HG03571 (cell line): Measurements from ENCODE around the gene LACC1.

Experiments used
- ATAC-seq: cut with Tn5 transposase; IDR thresholded peaks from one replicate; pipeline ENCODE4 v1.9.1; 2021; ENCODE audit not compliant: unreplicated experiment

LACC1 gene

GRCh38 chr13:43879755-43880181, at the start of gene LACC1:
TSS of gene LACC1 (plus strand) at chr13:43879904. CDS start at chr13:43880986, 1,082 bp downstream.
- ATAC-seq = peak; percentile 41

DNA sequence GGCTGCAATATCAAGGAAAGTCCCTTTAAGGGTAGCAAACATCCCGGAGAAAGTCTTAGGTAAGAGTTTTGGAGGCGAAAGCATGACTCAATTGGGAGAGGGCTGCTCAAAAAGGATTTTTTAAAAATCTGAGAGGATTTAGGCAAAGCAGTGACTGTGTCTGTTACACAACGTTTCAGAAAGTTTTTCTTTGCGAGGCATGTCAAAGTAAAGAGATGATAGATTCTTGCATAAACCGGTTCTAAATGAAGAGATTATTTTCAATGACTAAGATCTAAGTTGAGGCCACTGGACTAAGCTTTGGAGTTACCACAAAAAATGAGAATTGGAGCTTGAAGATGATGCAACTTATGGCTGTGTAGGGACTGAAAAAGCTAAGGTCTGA, 49.2 kb upstream of the LACC1 start:
- no peak for ATAC-seq

DNA sequence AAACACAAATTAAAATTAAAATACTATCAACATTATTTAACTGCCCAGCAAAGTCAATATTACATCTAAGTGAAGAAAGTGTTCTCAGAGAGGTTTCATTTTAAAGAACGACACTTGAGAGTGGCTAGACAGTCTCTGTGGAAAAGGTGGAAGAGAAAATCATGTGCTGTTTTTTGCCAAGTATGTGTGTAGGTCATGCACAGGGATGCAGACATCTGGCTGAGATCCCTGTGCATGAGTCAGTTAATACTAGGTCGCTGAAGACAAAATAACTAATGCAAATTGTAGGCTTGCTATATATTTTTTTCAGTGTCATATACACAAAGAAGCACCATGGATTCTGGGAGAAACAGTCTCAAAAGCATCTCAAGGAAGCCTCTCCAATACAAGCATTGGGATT, 48.6 kb upstream of the LACC1 start:
- ATAC-seq = no peak

DNA sequence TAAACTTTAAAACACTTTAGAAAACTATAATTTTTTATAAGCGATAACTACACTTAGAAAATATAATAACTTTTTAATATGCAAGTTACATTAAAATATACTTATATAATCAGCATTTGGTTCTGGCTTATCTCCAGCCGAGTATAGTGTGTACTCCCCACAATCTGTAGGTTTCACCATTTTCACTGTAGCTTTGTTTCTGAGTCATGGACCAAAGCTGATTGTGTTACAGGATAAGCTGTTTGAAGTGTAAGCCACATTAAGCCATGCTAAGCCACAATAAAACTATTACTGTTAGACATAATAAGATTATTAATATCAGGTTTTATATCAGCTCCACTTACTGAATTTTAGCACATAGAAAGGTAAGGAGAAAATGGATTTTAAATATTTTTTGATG, 44.0 kb upstream of the LACC1 start:
- no peak for ATAC-seq

DNA sequence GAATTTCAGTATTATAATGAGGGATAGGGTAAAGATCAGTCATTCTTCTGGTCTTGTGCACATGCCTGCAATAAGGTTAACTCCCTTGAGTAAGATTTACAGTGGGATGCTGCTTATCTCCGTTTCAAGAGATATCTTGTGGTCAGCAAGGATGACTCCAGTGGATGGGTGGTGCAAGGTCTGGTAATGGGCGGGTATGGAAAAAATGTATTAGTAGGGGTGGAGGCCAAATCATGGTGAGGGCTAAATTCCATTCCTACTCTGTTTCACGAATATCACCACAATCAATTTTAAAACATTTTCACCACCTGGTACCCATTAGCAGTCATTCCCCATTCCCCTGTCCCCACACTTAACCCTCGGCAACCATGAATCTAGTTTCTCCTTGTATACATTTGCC, 40.8 kb upstream of the LACC1 start:
- no peak for ATAC-seq

GRCh38 chr13:43846496-43847158, 33.1 kb upstream of the LACC1 start:
- ATAC-seq = no peak

DNA sequence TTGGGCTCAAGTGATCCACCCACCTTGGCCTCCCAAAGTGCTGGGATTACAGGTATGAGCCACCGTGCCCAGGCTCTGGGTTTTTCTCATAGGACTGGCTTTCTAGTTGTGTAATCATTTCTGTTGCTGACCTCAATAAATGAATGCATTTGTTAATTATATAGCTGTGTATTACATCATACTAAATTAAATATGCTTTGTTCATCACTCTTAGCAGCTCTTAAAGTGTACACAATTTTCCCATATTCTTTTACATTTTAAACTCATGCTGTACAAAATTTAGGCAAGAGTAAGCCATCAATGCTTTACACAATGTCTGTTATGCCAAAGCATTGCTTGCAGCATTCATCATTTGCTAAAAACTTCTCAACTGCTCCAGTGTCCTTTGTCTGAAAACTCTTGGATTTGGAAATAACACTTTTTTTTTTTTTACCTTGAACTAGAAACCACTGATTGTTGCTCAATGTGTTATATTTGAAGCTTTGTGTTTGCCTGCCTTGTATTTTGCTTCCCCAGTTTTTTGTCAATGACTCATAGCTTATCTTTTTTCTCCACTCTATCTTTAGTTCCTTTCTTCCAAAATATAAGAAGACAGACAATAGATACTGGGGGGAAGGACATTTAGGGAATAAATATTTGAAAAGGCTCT, 31.6 kb upstream of the LACC1 start:
- no peak for ATAC-seq

DNA sequence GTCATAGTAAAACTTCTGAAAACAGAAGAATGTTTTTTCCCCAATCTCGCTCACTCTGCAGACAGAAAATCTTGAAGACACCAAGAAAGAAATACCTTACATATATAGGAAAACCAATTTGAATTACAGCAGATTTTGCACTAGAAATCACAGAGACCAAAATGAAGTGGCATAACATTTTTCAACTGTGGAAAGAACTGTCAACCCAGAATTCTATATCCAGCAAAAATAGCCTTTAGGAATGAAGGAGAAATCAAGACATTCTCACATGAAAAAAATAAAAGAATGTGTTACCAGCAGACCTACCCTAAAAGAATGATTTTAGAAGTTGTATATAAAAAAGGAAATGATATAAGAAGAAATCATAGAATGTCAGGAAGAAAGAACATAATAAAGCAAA, 28.8 kb upstream of the LACC1 start:
- ATAC-seq = no peak

DNA sequence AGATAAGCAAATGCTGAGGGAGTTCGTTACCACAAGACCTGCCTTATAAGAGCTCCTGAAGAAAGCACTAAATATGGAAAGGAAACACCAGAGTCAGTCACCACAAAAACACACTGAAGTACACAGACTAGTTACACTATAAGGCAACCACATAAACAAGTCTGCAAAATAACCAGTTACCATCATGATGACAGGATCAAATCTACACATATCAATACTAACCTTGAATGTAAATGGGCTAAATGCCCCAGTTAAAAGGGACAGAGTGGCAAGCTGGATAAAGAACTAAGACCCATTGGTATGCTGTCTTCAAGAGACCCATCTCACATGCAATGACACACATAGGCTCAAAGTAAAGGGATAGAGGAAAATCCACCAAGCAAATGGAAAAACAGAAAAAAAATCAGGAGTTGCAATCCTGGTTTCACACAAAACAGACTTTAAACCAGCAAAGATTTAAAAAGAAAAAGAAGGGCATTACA, 26.7 kb upstream of the LACC1 start:
- ATAC-seq = no peak

- no peak for ATAC-seq
These were observed 17.8 kb upstream of the LACC1 start for GRCh38 chr13:43861863-43862262.

DNA sequence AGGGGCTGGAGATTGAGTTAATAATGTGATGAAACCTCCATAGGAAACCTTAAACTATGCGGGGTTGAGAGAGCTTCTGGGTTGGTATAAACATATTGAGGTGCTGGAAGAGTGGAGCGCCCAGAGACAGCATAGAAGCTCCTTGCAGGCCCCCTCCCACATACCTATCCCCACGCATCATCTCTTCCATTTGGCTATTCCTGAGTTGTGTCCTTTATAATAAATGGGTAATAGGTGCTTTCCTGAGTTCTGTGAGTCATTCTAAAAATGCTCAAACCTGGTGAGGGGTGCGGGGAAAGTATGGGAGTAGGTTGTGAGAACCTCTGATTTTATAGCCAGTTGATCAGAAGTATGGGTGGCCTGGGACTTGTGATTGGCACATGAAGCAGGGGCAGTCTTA, 14.8 kb upstream of the LACC1 start:
- ATAC-seq = no peak

- ATAC-seq = no peak
These were observed 13.8 kb upstream of the LACC1 start for GRCh38 chr13:43865892-43866291.

GRCh38 chr13:43872181-43872580, 7.5 kb upstream of the LACC1 start:
- ATAC-seq = no peak

DNA sequence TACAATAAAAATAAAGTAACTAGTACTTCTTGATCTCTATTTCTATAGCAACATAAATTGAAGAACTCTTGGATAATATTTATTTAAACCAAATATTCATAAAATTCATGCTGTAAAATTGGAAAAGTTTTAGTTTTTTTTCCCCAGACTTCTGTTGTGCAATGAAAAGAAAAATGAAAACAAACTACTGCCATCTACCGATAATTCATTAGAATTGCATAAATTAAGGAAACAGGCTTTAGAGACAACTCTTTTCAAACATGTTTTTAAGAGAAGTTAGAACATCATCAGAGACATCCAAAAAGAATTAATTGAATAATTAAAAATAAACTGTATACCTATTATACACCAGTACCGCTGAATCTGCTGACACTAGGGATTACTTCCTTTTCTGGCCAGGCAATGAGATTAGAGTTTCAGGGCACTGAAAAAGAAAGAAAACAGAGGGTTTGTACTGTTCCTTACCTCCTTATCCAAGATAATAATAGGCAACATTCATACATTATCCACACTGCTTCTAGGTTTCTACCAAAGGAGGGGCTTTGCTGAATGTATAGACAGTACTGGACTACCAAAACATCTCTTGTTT, 5.1 kb upstream of the LACC1 start:
- no peak for ATAC-seq

- no peak for ATAC-seq
These were observed 3.3 kb upstream of the LACC1 start for GRCh38 chr13:43876366-43876765.

DNA sequence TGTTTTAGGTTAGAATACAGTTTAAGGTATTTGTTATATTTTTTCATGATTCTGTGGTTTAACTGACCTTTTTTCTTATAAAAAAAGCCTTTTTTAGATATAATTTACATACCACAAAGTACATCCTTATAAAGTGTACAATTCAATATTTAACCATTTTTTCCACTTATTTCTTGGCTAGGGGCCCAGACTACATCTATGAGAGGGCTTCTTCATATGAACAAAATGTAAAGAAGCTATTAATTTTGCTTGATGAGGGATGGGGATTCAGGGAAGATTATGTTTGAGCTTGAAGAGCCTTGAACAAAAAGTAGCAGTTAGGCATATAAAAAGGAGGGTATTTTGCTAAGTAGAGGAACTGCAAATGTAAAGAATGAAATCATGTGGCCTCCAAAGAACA, 2.4 kb upstream of the LACC1 start:
- no peak for ATAC-seq

- ATAC-seq = no peak
These were observed 1.9 kb upstream of the LACC1 start for GRCh38 chr13:43877766-43878165.

- peak; percentile 56 for ATAC-seq
These were observed 581 bp upstream of the LACC1 start, which contains the start of gene CCDC122 for GRCh38 chr13:43878892-43879754. TSS of gene CCDC122 (minus strand) at chr13:43879740. CDS start at chr13:43869376, 10,364 bp downstream.

DNA sequence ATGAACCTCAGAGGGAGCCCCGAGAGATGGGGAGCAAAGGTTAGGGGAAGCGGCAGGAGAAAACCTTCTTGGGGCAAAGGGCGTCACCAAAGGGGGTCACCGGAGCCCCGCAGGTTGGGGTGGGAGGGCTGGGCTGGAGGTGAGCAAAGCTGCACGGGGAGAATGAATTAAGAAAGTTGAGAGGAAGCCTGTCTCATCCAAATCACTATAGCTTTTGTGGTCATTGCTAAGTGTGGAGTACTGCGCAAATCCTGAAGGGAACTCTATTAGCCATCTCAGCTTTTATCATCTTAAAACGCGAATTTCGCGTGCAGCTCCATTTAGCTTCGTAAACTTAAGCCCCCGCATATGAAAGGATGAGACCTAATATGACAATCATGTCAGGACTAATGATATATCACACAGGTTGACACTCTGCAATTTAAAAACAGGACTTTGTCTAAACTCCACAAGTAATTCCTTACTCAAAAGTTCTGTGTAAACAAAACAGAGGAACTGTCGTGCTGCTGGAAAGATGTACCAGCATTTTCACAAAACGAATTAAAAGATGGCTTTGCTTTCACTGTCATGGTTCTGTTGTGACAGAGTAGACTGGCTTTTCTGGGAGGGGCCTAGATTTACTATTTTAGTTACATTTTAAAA, 631 bp downstream of the LACC1 start:
- ATAC-seq = no peak

DNA sequence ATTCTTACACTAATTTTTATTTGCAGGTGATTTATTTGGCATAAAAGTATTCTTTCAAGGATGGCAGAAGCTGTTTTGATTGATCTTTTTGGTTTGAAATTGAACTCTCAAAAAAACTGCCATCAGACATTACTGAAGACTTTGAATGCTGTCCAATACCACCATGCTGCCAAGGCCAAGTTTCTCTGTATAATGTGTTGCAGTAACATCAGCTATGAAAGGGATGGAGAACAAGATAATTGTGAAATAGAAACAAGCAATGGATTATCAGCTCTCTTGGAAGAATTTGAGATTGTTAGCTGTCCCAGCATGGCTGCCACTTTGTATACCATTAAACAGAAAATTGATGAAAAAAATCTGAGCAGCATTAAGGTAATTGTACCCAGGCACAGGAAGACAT, 1.2 kb downstream of the LACC1 start:
- no peak for ATAC-seq

DNA sequence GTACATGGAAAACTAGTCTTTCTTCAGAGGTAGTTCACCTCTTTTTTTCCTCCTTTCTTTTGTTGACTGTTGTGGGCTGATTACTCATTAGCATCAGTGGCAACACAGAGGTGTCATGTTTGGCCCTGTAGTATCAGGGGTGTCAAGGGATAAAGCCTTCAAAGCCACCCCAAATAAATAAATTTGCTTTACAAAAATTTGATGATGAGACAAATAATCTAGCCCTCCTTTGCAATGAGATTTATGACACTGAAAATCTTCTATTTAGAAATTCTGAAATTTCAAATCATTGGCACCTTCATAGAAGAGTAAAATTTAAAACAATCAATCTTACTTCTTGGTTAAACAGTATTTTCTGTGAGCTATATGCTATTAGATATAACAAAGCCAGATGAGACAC, 1.9 kb downstream of the LACC1 start:
- ATAC-seq = no peak
